ENCODE results near the gene UGT1A3.

The UGT1A3 gene

DNA sequence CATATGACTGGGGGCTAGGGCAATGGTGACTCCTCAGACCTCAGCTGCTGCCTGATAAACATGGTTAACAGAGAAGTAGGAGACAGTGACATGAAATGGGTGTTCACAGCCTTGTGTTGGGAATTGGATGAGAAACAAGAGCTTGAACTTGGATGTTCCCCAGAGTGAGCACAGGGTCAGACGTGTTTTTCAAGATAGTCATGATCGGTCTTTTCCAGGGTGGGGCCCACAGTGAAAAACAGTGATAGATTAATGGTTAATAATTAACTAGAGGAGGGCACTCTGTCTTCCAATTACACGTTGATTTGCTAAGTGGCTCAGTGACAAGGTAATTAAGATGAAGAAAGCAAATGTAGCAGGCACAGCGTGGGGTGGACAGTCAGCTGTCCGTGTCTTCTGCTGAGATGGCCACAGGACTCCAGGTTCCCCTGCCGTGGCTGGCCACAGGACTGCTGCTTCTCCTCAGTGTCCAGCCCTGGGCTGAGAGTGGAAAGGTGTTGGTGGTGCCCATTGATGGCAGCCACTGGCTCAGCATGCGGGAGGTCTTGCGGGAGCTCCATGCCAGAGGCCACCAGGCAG, at the start of gene UGT1A3:
Gene UGT1A3, plus strand, starts transcription at position 320 of the 579 bp plus-strand sequence. Its CDS starts 85 bp downstream, at position 405.
- no peak for DNase-seq
- no peak within 1 kb of the TSS for H3K27ac ChIP-seq
- no peaks in the 10 kb centered on the region for H3K27me3 ChIP-seq (ENCODE audit: insufficient read depth, low read depth, severe bottlenecking)
- peaks cover 3% of the 10 kb centered on the region for H3K9me3 ChIP-seq (ENCODE audit: severe bottlenecking)
- no peak within 1 kb of the TSS for H3K4me3 ChIP-seq (ENCODE audit: low read depth, low read length)
- no peak for TF ChIP-seq CTCF (IDR thresholded peaks at IDR 0.05; ENCODE audit: low read depth, low read length)
- no peaks in the 10 kb centered on the region for H3K36me3 ChIP-seq

DNA sequence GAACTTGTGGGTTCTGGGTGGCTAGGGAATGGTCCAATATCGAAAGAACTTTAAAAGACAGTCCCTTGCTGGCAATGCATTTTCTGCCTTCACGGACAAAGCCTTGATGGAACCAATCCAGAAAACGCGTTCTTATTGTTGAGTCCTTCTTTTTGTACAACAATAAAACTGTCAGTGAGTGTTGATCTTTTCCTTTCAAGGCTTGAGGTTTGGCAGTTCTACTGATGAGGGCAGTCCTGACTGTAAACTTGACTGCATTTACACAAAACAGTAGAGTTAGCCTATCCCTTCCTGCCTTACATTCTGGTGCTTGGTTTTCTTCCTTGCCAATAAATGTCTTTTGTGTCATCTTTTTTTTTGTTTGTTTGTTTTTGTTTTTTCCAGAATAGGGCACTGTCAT, 49.6 kb upstream of the UGT1A3 start:
- no peak overlapping the region for H3K4me3 ChIP-seq (ENCODE audit: low read depth, low read length)
- DNase-seq: no peak
- H3K36me3 ChIP-seq: no peaks in the 10 kb centered on the region
- TF ChIP-seq CTCF (IDR thresholded peaks at IDR 0.05; ENCODE audit: low read depth, low read length): no peak
- H3K27me3 ChIP-seq (ENCODE audit: insufficient read depth, low read depth, severe bottlenecking): no peaks in the 10 kb centered on the region
- H3K27ac ChIP-seq: no peak overlapping the region
- H3K9me3 ChIP-seq (ENCODE audit: severe bottlenecking): peaks cover 2% of the 10 kb centered on the region

DNA sequence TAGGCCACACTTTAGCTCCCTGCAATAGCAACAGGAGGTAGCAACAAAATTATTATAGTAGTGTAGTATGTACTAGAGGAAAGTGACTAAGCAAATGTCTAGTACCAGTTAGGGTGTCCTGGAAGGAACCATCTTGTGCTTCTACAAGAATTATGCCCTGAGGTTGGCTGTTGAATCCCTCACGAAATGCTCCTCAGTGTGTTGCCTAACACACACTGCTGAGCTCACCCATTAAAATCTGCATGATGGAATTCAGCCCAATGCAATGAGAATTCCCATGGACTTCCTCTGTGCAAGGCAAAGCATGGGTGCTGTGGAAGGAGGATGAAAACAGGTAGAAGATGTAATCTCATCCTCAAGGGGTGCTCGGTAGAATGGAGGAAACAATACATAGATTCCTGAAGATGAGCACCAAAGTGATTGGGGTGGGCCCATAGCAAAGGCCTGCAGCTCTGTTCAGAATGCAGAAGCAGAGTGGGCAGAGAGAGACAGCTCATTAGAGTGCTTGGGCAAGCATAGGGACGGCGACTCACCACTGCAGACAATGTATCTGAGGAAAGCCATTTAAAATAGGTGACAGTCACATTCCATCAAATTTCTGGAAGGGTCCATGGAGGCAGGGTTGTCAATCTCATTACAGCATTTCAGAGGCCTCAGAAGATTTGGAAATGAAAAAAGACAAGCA, 48.3 kb upstream of the UGT1A3 start:
- H3K9me3 ChIP-seq (ENCODE audit: severe bottlenecking): peaks cover 2% of the 10 kb centered on the region
- no peak for DNase-seq
- TF ChIP-seq CTCF (IDR thresholded peaks at IDR 0.05; ENCODE audit: low read depth, low read length): no peak
- no peak overlapping the region for H3K27ac ChIP-seq
- no peaks in the 10 kb centered on the region for H3K27me3 ChIP-seq (ENCODE audit: insufficient read depth, low read depth, severe bottlenecking)
- no peaks in the 10 kb centered on the region for H3K36me3 ChIP-seq
- H3K4me3 ChIP-seq (ENCODE audit: low read depth, low read length): no peak overlapping the region

DNA sequence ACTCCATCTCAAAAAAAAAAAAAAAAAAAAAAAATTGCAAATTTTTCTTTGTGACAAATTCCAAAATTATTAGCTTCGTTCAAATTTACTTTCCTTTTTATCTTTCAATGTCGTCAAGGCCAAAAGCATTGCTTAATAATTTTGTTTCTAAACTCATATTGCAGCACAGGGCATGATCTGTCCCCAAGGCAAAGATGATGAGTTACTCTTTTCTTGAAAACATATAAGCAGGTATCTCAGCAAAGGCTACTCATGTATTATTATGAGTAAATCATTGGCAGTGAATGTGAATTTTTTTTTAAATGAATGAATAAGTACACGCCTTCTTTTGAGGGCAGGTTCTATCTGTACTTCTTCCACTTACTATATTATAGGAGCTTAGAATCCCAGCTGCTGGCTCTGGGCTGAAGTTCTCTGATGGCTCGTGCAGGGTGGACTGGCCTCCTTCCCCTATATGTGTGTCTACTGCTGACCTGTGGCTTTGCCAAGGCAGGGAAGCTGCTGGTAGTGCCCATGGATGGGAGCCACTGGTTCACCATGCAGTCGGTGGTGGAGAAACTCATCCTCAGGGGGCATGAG, 47.2 kb upstream of the UGT1A3 start, which contains the start of gene UGT1A7:
Gene UGT1A7, plus strand, starts transcription at position 381 of the 579 bp plus-strand sequence. Its CDS starts 37 bp downstream, at position 418.
- H3K4me3 ChIP-seq (ENCODE audit: low read depth, low read length): no peak within 1 kb of the TSS
- H3K36me3 ChIP-seq: no peaks in the 10 kb centered on the region
- H3K9me3 ChIP-seq (ENCODE audit: severe bottlenecking): no peaks in the 10 kb centered on the region
- TF ChIP-seq CTCF (IDR thresholded peaks at IDR 0.05; ENCODE audit: low read depth, low read length): no peak
- no peak for DNase-seq
- H3K27me3 ChIP-seq (ENCODE audit: insufficient read depth, low read depth, severe bottlenecking): no peaks in the 10 kb centered on the region
- H3K27ac ChIP-seq: no peak within 1 kb of the TSS

DNA sequence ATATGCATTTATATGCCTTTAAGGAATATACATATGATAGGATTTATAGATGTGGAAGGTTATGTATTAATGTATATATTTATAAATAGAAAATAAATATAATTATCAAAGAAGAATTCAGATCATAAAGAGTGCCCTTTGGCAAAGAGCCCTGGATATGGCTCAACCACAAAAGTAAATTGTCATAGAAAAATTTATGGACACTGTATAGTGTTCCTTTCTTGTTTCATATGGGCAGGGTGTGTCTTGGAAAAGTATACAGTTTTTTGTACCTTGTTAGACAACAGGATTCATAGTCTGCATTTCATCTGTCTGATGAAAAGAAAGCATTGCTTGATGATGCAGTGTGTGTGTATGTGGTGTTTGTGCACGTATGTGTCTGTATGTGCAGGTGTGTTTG, 44.2 kb upstream of the UGT1A3 start:
- TF ChIP-seq CTCF (IDR thresholded peaks at IDR 0.05; ENCODE audit: low read depth, low read length): no peak
- Histone ChIP-seq H3K36me3 (no peaks in the 10 kb centered on the region), H3K27ac (no peak overlapping the region), H3K9me3 (ENCODE audit: severe bottlenecking) (no peaks in the 10 kb centered on the region), H3K4me3 (ENCODE audit: low read depth, low read length) (no peak overlapping the region), H3K27me3 (ENCODE audit: insufficient read depth, low read depth, severe bottlenecking) (no peaks in the 10 kb centered on the region)
- no peak for DNase-seq
